RPMI8226 (cell line): ENCODE measurements around the gene CWH43.
"Not testable (repeated sequence)": the region's sequence is repeated elsewhere in the genome, so short reads cannot be mapped to it uniquely, and the experiment has no call there.

Experiments used
- DNase-seq: peaks from one replicate; pipeline ENCODE4 v3.0.0-alpha.2; 2015

CWH43 gene

GRCh38 chr4:49098034-49098759, 112.1 kb downstream of the CWH43 start:
- DNase-seq, result not testable (repeated sequence)

GRCh38 chr4:49099831-49100444, 113.9 kb downstream of the CWH43 start:
- not testable (repeated sequence) for DNase-seq

- not testable (repeated sequence) for DNase-seq
Measured at GRCh38 chr4:49102344-49102898, 116.3 kb downstream of the CWH43 start.

GRCh38 chr4:49103436-49104136, 117.5 kb downstream of the CWH43 start:
- not testable (repeated sequence) for DNase-seq

- not testable (repeated sequence) for DNase-seq
Measured at GRCh38 chr4:49104231-49104930, 118.3 kb downstream of the CWH43 start.

GRCh38 chr4:49105248-49105904, 119.3 kb downstream of the CWH43 start:
- DNase-seq, result not testable (repeated sequence)

- peak; percentile 23 for DNase-seq
Measured at GRCh38 chr4:49107262-49107661, 121.2 kb downstream of the CWH43 start.

- DNase-seq, result not testable (repeated sequence)
Measured at GRCh38 chr4:49108183-49108978, 122.3 kb downstream of the CWH43 start.

- DNase-seq, result not testable (repeated sequence)
Measured at GRCh38 chr4:49109567-49110166, 123.6 kb downstream of the CWH43 start.

GRCh38 chr4:49110579-49110978, 124.5 kb downstream of the CWH43 start:
- DNase-seq, result not testable (repeated sequence)
